GM21367 (cell line): ENCODE results near the gene PIGN.

ENCODE experiments used
- ATAC-seq: cut with Tn5 transposase; IDR thresholded peaks from one replicate; pipeline ENCODE4 v1.9.1; 2021; ENCODE audit not compliant: unreplicated experiment

Gene PIGN

GRCh38 chr18:62017618-62018017 lies 169.2 kb downstream of the PIGN start:
- no peak for ATAC-seq

- no peak for ATAC-seq
Measured at GRCh38 chr18:62011416-62011815, 175.4 kb downstream of the PIGN start.

GRCh38 chr18:62009521-62009920 lies 177.3 kb downstream of the PIGN start:
- no peak for ATAC-seq

- ATAC-seq, result no peak
Measured at GRCh38 chr18:62001396-62001795, 185.5 kb downstream of the PIGN start.

- ATAC-seq, result no peak
Measured at GRCh38 chr18:61998957-61999356, 187.9 kb downstream of the PIGN start.

GRCh38 chr18:61998335-61998734 lies 188.5 kb downstream of the PIGN start:
- ATAC-seq, result no peak

GRCh38 chr18:61995618-61996017 lies 191.2 kb downstream of the PIGN start:
- ATAC-seq, result no peak

GRCh38 chr18:61993831-61994230 lies 193.0 kb downstream of the PIGN start:
- ATAC-seq, result no peak

GRCh38 chr18:61992923-61993322 lies 193.9 kb downstream of the PIGN start:
- no peak for ATAC-seq

- no peak for ATAC-seq
Measured at GRCh38 chr18:61992285-61992684, 194.6 kb downstream of the PIGN start.

GRCh38 chr18:61991836-61992235 lies 195.0 kb downstream of the PIGN start:
- ATAC-seq, result no peak

- ATAC-seq, result no peak
Measured at GRCh38 chr18:61991201-61991600, 195.7 kb downstream of the PIGN start.
